Hippocampal formation (tissue), 2 donors: ENCODE results near the gene WDR83.
"Not testable (repeated sequence)": the region's sequence is repeated elsewhere in the genome, so short reads cannot be mapped to it uniquely, and the experiment has no call there.

Experiments used
- DNase-seq, 2 donors: peaks; one replicate each; lab custom pipeline; 2025; lab: John Stamatoyannopoulos, UW

Gene WDR83, protein sequence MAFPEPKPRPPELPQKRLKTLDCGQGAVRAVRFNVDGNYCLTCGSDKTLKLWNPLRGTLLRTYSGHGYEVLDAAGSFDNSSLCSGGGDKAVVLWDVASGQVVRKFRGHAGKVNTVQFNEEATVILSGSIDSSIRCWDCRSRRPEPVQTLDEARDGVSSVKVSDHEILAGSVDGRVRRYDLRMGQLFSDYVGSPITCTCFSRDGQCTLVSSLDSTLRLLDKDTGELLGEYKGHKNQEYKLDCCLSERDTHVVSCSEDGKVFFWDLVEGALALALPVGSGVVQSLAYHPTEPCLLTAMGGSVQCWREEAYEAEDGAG

DNA sequence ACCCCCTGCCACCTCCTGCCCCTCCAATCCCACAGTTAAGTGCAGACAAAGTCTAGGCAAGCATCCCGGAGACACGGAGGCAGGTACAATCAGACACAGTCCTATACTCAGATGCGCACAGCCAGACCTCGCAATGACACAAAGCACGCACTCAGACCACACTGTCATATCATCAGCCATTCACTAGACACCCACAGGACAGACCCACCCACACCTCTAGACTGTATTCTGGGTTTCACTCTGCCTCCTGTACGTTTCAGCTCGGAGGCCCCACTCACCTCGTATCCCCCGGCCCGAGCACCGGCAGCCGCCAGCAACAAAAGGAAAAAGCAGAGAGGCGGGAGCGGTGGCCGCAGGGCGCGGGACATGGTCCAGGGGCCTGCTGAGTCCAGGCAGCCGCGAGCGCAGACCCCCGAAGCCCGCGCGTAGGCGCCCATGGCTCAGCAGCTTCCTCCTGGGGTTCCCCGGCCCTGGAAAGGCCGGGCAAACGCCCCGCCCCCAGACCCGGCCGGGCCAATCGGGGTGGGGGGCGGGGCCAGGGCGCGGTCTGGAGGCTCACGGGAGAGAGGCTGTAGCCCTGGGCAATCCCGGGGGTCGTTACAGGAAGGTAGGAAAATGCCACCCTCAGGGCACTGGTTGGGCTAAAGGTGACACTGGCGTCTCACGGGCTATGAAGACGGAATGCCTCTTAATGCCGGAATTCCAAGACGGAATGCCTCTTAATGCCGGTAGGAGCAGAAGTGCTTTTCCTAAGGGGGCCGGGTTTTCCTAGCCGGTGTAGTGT is at the start of gene WDR83, which contains the start of gene MAN2B1:
Gene WDR83, plus strand, starts transcription at position 543 of the 784 bp plus-strand sequence. CDS start 2,984 bp downstream, outside the sequence.
Gene MAN2B1, minus strand, starts transcription at position 478 of the 784 bp plus-strand sequence. Its CDS starts 41 bp downstream, at position 437.
- peak; percentile 57 to 68 for DNase-seq

- no peak for DNase-seq
Measured at GRCh38 chr19:12617646-12618045, 49.0 kb upstream of the WDR83 start.

GRCh38 chr19:12621253-12622024 is 45.2 kb upstream of the WDR83 start:
- not testable (repeated sequence) for DNase-seq

DNA sequence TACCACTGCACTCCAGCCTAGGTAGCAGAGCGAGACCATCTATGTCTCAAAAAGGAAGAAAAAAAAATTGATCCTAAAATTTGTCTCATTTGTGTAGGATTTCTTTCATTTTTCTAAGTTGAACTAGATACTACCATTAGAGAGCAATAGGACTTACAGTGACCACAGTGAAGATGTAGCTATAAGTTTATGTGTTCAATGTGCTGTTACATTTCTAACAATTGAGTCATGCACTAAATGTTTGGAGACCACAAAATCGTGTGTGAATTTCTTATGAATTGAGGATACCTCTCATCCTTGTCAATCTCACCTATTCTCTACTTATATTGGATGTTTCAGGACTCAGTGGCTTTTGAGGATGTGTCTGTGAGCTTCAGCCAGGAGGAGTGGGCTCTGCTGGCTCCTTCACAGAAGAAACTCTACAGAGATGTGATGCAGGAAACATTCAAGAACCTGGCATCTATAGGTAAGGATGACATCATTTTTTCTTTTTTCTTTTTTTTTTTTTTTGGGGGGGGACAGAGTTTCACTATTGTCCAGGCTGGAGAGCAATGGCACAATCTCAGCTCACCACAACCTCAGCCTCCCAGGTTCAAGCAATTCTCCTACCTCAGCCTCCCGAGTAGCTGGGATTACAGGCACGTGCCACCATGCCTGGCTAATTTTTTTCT is 43.1 kb upstream of the WDR83 start:
- no peak for DNase-seq

- no peak for DNase-seq
Measured at GRCh38 chr19:12626958-12627357, 39.6 kb upstream of the WDR83 start.

DNA sequence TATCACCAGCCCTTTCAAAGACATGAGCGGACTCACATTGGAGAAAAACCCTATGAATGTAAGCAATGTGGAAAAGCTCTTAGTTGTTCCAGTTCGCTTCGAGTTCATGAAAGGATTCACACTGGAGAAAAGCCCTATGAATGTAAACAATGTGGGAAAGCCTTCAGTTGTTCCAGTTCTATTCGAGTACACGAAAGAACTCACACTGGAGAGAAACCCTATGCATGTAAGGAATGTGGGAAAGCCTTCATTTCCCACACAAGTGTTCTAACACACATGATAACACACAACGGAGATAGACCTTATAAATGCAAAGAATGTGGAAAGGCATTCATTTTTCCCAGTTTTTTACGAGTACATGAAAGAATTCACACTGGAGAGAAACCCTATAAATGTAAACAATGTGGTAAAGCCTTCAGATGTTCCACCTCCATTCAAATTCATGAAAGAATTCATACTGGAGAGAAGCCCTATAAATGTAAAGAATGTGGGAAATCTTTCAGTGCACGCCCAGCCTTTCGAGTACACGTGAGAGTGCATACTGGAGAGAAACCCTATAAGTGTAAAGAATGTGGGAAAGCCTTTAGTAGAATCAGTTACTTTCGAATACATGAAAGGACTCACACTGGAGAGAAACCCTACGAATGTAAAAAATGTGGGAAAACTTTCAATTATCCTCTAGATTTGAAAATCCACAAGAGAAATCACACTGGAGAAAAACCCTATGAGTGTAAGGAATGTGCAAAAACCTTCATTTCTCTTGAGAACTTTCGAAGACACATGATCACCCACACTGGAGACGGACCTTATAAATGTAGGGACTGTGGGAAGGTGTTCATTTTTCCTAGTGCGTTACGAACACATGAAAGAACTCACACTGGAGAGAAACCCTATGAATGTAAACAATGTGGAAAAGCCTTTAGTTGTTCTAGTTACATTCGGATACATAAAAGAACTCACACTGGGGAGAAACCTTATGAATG is 38.3 kb upstream of the WDR83 start:
- DNase-seq = no peak

GRCh38 chr19:12629215-12629614 is 37.4 kb upstream of the WDR83 start:
- no peak for DNase-seq

- no peak for DNase-seq
Measured at GRCh38 chr19:12636631-12637030, 30.0 kb upstream of the WDR83 start.

- DNase-seq = no peak
Measured at GRCh38 chr19:12638611-12639182, 27.9 kb upstream of the WDR83 start.

GRCh38 chr19:12639901-12640613 is 26.6 kb upstream of the WDR83 start:
- DNase-seq = peak; percentile 24 to 53

- DNase-seq = no peak
Measured at GRCh38 chr19:12641456-12641855, 25.2 kb upstream of the WDR83 start.

DNA sequence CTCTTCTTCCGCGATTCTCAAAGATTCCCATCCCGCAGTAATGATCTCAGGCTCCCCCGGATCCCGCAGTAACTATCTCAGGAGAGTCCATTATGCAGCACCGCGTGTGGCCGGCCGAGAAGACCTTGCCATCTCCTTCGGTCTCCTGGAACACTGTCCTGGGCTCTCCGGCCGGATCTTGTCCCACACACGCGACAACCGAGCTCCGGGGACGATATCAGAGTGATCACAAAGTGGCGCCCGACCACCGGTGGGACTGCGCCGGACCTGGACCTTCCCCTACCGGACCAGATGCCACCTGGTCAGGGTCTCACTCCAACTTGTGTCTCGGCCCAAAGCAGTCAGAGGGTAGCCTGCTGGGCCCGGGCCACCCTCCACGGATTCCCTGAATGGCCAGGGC is 24.1 kb upstream of the WDR83 start:
- no peak for DNase-seq

- DNase-seq = not testable (repeated sequence)
Measured at GRCh38 chr19:12643716-12644115, 22.9 kb upstream of the WDR83 start.

DNA sequence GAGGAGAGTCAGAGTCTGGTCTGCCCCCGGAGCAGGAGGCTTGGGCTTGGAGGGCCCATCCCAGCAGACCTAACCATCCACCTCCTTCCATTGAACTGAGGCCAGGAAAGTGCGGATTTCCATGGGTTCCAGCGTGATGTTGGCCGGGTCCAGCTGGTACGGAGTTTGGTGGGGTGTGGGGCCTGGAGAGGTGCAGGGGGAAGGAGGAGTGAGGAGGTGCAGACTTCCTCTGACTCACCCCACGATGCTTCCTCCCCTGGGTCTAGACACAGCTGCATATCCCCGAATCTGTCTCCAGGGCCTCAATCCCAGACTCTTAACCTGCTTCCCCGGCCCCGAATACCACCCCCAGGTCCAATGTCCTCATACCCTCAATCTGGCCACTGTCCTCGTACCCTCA is 20.1 kb upstream of the WDR83 start:
- no peak for DNase-seq

GRCh38 chr19:12647047-12647446 is 19.6 kb upstream of the WDR83 start:
- DNase-seq = no peak

GRCh38 chr19:12647490-12648071 is 19.0 kb upstream of the WDR83 start:
- peak in 1 of 2 donors; percentile 22 for DNase-seq

- DNase-seq = no peak
Measured at GRCh38 chr19:12648088-12648487, 18.5 kb upstream of the WDR83 start.

DNA sequence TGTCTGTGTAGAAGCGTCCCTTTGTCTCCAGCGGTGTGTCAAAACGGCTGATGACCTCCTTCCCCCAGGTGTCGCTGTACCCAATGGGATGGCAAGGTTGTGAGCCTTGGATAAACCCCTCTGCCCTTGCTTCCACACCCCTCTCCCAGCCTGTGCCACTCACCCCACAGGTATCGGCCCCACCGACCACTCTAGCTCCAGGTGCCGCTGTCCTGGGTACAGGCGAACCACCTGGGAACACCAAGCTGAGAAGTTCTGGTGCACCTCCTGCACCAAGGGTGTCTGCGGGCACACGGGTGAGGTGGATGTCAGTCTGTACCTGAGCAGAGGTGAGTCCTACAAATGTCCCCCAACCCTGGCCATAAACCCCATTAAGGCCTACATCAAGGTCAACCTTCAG is 16.7 kb upstream of the WDR83 start:
- no peak for DNase-seq

DNA sequence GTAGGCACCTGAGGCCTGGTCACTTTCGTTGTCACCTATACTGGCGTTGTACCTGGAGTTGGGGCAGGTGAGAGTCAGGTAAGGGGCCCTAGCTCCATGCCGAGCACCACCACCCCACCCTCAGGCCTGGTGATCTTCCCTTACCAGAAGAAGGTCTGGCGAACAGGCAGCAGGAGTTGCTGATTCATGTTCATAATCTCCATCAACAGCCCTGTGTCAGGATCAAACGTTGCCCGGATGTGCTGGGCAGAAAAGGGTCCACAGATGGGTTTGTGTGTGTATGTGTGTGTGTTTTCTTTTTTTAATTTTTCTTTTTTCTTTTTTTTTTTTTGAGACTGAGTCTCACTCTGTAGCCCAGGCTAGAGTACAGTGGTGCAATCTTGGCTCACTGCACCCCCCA is 14.4 kb upstream of the WDR83 start:
- DNase-seq = no peak
